Neutrophil (primary cell): Measurements from ENCODE around the gene GNA14.

Source experiments
- H3K27ac ChIP-seq: fragments of 200-600 bp; sonication (generic); 2 replicates; pipeline ENCODE4 v1.5.1; 2016; ENCODE audit warnings: mild to moderate bottlenecking, moderate library complexity
- H3K27me3 ChIP-seq: fragments of 200-600 bp; sonication (generic); 2 replicates; pipeline ENCODE4 v1.6.0; 2016; ENCODE audit warnings: mild to moderate bottlenecking
- H3K36me3 ChIP-seq: fragments of 200-600 bp; sonication (generic); 2 replicates; pipeline ENCODE4 v1.5.1; 2017
- H3K4me1 ChIP-seq, 2 experiments: fragments of 200-600 bp in 1 of 2; sonication (generic) in 1 of 2; 1 replicate in 1 of 2; 2 replicates in 1 of 2; pipeline versions ENCODE4 v1.5.1 to v1.6.1; 2013 to 2016; ENCODE audit warnings: low read depth in 1 of 2, low read length in 1 of 2, mild to moderate bottlenecking in 1 of 2, moderate library complexity in 1 of 2; ENCODE audit not compliant: control insufficient read depth in 1 of 2, insufficient read depth in 1 of 2
- H3K4me3 ChIP-seq, 2 experiments: fragments of 200-600 bp in 1 of 2; sonication (generic) in 1 of 2; 1 replicate in 1 of 2; 2 replicates in 1 of 2; pipeline ENCODE4 v1.5.1; 2013 to 2016; ENCODE audit warnings: low read depth in 1 of 2, low read length in 1 of 2, mild to moderate bottlenecking in 1 of 2, moderate library complexity in 1 of 2
- H3K9me3 ChIP-seq: fragments of 200-600 bp; sonication (generic); 2 replicates; pipeline ENCODE4 v1.5.1; 2016
- CTCF ChIP-seq: fragments of 200-600 bp; sonication (generic); IDR thresholded peaks from 2 replicates; pipeline ENCODE4 v1.5.1; 2016; ENCODE audit warnings: antibody characterized with exemption

GNA14 gene

GRCh38 chr9:77679661-77680368 is 31.7 kb upstream of the GNA14 start:
- no peaks in the 10 kb centered on the region for H3K27me3 ChIP-seq
- no peaks in the 10 kb centered on the region for H3K36me3 ChIP-seq
- H3K27ac ChIP-seq, result no peak overlapping the region
- no peak overlapping the region for H3K4me3 ChIP-seq
- no peaks in the 10 kb centered on the region for H3K9me3 ChIP-seq
- H3K4me1 ChIP-seq, result peaks cover 11 to 16% of the 10 kb centered on the region in 2 experiments
- no peak for TF ChIP-seq CTCF

- Histone ChIP-seq H3K27ac (no peak overlapping the region), H3K27me3 (no peaks in the 10 kb centered on the region), H3K9me3 (no peaks in the 10 kb centered on the region), H3K4me1 (peaks cover 11 to 16% of the 10 kb centered on the region in 2 experiments), H3K4me3 (no peak overlapping the region), H3K36me3 (no peaks in the 10 kb centered on the region)
- no peak for TF ChIP-seq CTCF
These were observed 31.0 kb upstream of the GNA14 start for GRCh38 chr9:77679088-77679487.

GRCh38 chr9:77677957-77678535 is 29.9 kb upstream of the GNA14 start:
- no peak overlapping the region for H3K4me3 ChIP-seq
- no peak for TF ChIP-seq CTCF
- no peaks in the 10 kb centered on the region for H3K36me3 ChIP-seq
- no peaks in the 10 kb centered on the region for H3K27me3 ChIP-seq
- no peak overlapping the region for H3K27ac ChIP-seq
- H3K4me1 ChIP-seq, result peaks cover 11 to 16% of the 10 kb centered on the region in 2 experiments
- H3K9me3 ChIP-seq, result no peaks in the 10 kb centered on the region

- no peaks in the 10 kb centered on the region for H3K36me3 ChIP-seq
- no peaks in the 10 kb centered on the region for H3K27me3 ChIP-seq
- peaks cover 11 to 16% of the 10 kb centered on the region in 2 experiments for H3K4me1 ChIP-seq
- H3K4me3 ChIP-seq, result no peak overlapping the region
- no peaks in the 10 kb centered on the region for H3K9me3 ChIP-seq
- no peak for TF ChIP-seq CTCF
- no peak overlapping the region for H3K27ac ChIP-seq
These were observed 29.3 kb upstream of the GNA14 start for GRCh38 chr9:77677397-77677796.

- H3K27ac ChIP-seq, result no peak overlapping the region
- no peak for TF ChIP-seq CTCF
- H3K4me3 ChIP-seq, result no peak overlapping the region
- peaks cover 8 to 12% of the 10 kb centered on the region in 2 experiments for H3K4me1 ChIP-seq
- no peaks in the 10 kb centered on the region for H3K9me3 ChIP-seq
- no peaks in the 10 kb centered on the region for H3K27me3 ChIP-seq
- no peaks in the 10 kb centered on the region for H3K36me3 ChIP-seq
These were observed 26.0 kb upstream of the GNA14 start for GRCh38 chr9:77673941-77674791.
